NCI-H82 (cell line): ENCODE data around the gene RHOB.
"Not testable (repeated sequence)": the region's sequence is repeated elsewhere in the genome, so short reads cannot be mapped to it uniquely, and the experiment has no call there.

Experiments used
- DNase-seq: peaks from one replicate; lab custom pipeline; 2025; lab: John Stamatoyannopoulos, UW

The RHOB gene

GRCh38 chr2:20422402-20423271, 24.2 kb upstream of the RHOB start:
- DNase-seq = peak; percentile 57

- DNase-seq = no peak
Observed at GRCh38 chr2:20423359-20423758, 23.5 kb upstream of the RHOB start.

- no peak for DNase-seq
Observed at GRCh38 chr2:20423847-20424246, 23.0 kb upstream of the RHOB start.

GRCh38 chr2:20424300-20425290, 22.3 kb upstream of the RHOB start:
- DNase-seq = no peak

GRCh38 chr2:20425371-20425881, 21.4 kb upstream of the RHOB start:
- no peak for DNase-seq

- DNase-seq = no peak
Observed at GRCh38 chr2:20425884-20426283, 21.0 kb upstream of the RHOB start.

GRCh38 chr2:20427931-20428526, 18.8 kb upstream of the RHOB start:
- DNase-seq = no peak

GRCh38 chr2:20428717-20429490, 18.0 kb upstream of the RHOB start:
- DNase-seq = no peak

- DNase-seq = peak; percentile 16
Observed at GRCh38 chr2:20429528-20429927, 17.3 kb upstream of the RHOB start.

GRCh38 chr2:20430035-20430434, 16.8 kb upstream of the RHOB start:
- DNase-seq = no peak

GRCh38 chr2:20430461-20431300, 16.2 kb upstream of the RHOB start:
- DNase-seq = no peak

GRCh38 chr2:20431301-20431698, 15.6 kb upstream of the RHOB start:
- no peak for DNase-seq

GRCh38 chr2:20431772-20432171, 15.1 kb upstream of the RHOB start:
- DNase-seq = no peak

- DNase-seq = no peak
Observed at GRCh38 chr2:20432714-20433113, 14.2 kb upstream of the RHOB start.

GRCh38 chr2:20433249-20433648, 13.6 kb upstream of the RHOB start:
- DNase-seq = no peak

- DNase-seq = no peak
Observed at GRCh38 chr2:20433946-20434553, 12.8 kb upstream of the RHOB start.

GRCh38 chr2:20434588-20435294, 12.1 kb upstream of the RHOB start:
- no peak for DNase-seq

- DNase-seq = not testable (repeated sequence)
Observed at GRCh38 chr2:20435456-20435855, 11.4 kb upstream of the RHOB start.

- DNase-seq = peak; percentile 25
Observed at GRCh38 chr2:20436716-20437470, 10.0 kb upstream of the RHOB start.
